Panc1 (cell line): Measurements from ENCODE around the gene SLC4A5.

Source experiments
- CTCF ChIP-seq: fragments of 450-650 bp; IDR thresholded peaks from 2 replicates; pipeline ENCODE4 v1.5.1; 2017; ENCODE audit warnings: mild to moderate bottlenecking
- POLR2AphosphoS5 ChIP-seq: IDR thresholded peaks from 2 replicates; pipeline ENCODE4 v1.6.1; 2012; ENCODE audit warnings: mild to moderate bottlenecking, low read depth, low read length, moderate library complexity
- REST ChIP-seq, 2 experiments: IDR thresholded peaks; 2 replicates each; pipeline ENCODE4 v1.6.1; 2011 to 2012; ENCODE audit warnings: low read depth in 2 of 2, control low read depth in 1 of 2, low read length in 1 of 2, mild to moderate bottlenecking in 1 of 2, moderate library complexity in 1 of 2; ENCODE audit not compliant: insufficient read depth in 1 of 2
- TCF7L2 ChIP-seq: IDR thresholded peaks from 2 replicates; pipeline ENCODE4 v1.6.1; 2011; ENCODE audit warnings: mild to moderate bottlenecking, low read depth, low read length, inconsistent platforms

- peak; percentile 53 for TF ChIP-seq CTCF
- no peak for TF ChIP-seq POLR2AphosphoS5
- no peak for TF ChIP-seq TCF7L2
- TF ChIP-seq REST (IDR thresholded peaks at IDR 0.05; ENCODE audit: insufficient read depth in 1 of 2, low read depth in 2 of 2, low read length in 1 of 2) = no peak
Measured at GRCh38 chr2:74267068-74267467, 76.1 kb downstream of the SLC4A5 start.
